SK-N-MC (cell line): ENCODE results near the gene PPIP5K2.
A peak's percentile ranks its signal among the peaks of the same experiment; 100 is the strongest.

Experiments used
- DNase-seq: peaks from one replicate; pipeline ENCODE4 v3.0.0-alpha.2; 2011; ENCODE audit warnings: low read depth, low spot score
- H3K27ac ChIP-seq: fragments of 200-600 bp; sonication (generic); 2 replicates; pipeline ENCODE4 v1.5.1; 2016; ENCODE audit warnings: mixed run types
- H3K36me3 ChIP-seq: fragments of 200-600 bp; sonication (generic); 2 replicates; pipeline ENCODE4 v1.6.1; 2017; ENCODE audit warnings: antibody characterized with exemption, low read length, mixed read lengths; ENCODE audit not compliant: insufficient read depth
- H3K4me3 ChIP-seq: fragments of 200-600 bp; sonication (generic); 2 replicates; pipeline ENCODE4 v1.5.1; 2016
- H3K9ac ChIP-seq: fragments of 200-600 bp; sonication (generic); 2 replicates; pipeline ENCODE4 v1.8.0; 2017; ENCODE audit warnings: mixed run types, mixed read lengths; ENCODE audit not compliant: insufficient read length
- H3K9me3 ChIP-seq: fragments of 200-600 bp; sonication (generic); 2 replicates; pipeline ENCODE4 v1.6.1; 2017; ENCODE audit warnings: low read depth, mild to moderate bottlenecking, antibody characterized with exemption, low read length, moderate library complexity, mixed read lengths
- EZH2 ChIP-seq: fragments of 200-600 bp; sonication (generic); IDR thresholded peaks from one replicate; pipeline ENCODE4 v1.6.1; 2017; ENCODE audit warnings: antibody characterized with exemption
- FOXP2 ChIP-seq: optimal IDR thresholded peaks from 2 replicates; pipeline ENCODE3; 2011; ENCODE audit warnings: mild to moderate bottlenecking, moderate library complexity; ENCODE audit not compliant: insufficient read depth; ENCODE audit errors: extremely low read length, control extremely low read depth
- POLR2AphosphoS5 ChIP-seq: IDR thresholded peaks from 2 replicates; pipeline ENCODE4 v1.6.1; 2012; ENCODE audit warnings: mild to moderate bottlenecking, low read depth, low read length, borderline replicate concordance

The PPIP5K2 gene

DNA sequence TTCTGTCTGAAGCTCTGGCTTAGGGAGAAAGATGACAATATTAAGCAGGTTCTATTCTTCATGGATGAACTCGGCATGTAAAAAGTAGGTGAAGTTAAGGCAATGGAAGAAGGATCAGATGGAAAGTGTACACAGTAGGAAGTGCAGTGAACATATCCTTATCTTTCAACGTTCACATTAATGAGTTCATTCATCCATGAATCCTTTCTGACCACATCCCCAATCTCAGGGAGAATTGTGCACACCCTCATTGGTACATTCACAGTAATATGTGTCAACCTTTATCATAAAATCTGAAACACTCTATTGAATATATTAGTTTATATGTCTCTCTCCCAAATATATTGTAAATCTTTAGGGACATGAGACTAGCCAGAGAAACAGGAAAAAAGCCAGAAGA is 5.7 kb upstream of the PPIP5K2 start:
- no peak for TF ChIP-seq POLR2AphosphoS5
- no peak for TF ChIP-seq EZH2
- TF ChIP-seq FOXP2, result no peak
- no peak overlapping the region for H3K27ac ChIP-seq
- no peaks in the 10 kb centered on the region for H3K9me3 ChIP-seq
- no peak overlapping the region for H3K4me3 ChIP-seq
- H3K36me3 ChIP-seq, result no peaks in the 10 kb centered on the region
- no peak overlapping the region for H3K9ac ChIP-seq
- no peak for DNase-seq

DNA sequence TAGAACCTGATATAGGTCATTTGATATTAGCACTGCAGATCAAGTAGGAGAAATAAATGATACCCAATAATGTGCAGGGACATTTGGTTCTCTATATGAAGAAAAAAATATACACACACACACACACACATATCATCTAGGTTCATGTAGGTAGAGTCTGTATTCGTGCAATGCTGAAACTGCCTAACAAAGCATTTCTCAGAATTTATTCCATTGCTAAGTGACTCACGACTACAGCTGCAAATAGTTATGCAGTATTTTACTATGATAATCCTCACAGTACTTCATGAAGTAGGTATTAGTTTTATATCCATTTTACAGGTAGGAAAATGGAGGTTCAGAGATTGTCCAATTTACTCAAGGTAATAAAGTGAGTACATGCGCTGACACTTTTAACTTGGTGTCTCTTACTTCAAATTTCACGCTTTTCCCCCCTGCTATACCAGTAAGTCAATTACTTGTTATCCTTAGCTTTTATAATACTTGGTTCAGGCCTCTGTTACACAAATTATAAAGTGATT is 2.6 kb upstream of the PPIP5K2 start:
- no peak for TF ChIP-seq EZH2
- no peak for TF ChIP-seq POLR2AphosphoS5
- TF ChIP-seq FOXP2, result no peak
- Histone ChIP-seq H3K36me3 (no peaks in the 10 kb centered on the region), H3K9ac (peak overlapping the region; percentile 94)

DNA sequence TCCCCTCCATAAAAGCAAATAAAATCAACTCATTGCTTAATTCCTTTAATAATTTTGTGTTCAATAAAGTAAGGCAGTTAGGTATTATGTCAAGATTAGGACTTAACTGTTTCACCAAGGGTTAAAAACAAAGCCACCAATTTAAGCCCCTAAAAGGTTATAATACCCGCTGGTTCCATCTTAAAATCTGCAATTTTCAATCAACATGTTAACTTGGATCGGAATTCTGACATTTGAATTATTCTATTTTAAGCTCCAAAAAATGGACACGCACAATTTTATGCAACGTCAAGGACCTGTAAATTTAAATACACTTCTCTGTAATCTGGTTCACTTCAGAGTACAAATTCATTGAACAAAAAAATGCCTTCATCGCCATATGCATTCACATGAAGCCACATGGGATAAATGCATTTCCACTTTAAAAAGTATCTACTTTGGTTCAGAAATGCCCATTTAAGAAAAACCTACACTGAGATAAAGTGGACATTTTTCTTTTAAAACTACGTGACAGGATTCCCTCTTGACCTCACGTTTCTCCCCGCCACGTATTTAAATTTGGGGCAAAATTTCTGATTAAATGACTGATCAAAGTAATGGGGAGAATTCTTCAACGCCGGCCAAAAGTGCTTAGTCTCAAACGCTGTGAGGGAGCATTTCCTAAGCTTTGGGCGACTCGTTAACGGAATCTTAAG is 884 bp upstream of the PPIP5K2 start:
- peak overlapping the region; percentile 97 for H3K27ac ChIP-seq
- TF ChIP-seq POLR2AphosphoS5, result no peak
- no peak for TF ChIP-seq EZH2
- no peaks in the 10 kb centered on the region for H3K9me3 ChIP-seq
- peak overlapping the region; percentile 94 for H3K9ac ChIP-seq
- no peaks in the 10 kb centered on the region for H3K36me3 ChIP-seq
- DNase-seq, result no peak
- H3K4me3 ChIP-seq, result peak overlapping the region; percentile 95

More for the DNA sequence above, 2.6 kb upstream of the PPIP5K2 start:
- no peaks in the 10 kb centered on the region for H3K9me3 ChIP-seq
- H3K27ac ChIP-seq, result no peak overlapping the region; the same call in 1 of the 2 replicates
- no peak overlapping the region for H3K4me3 ChIP-seq
- no peak for DNase-seq

DNA sequence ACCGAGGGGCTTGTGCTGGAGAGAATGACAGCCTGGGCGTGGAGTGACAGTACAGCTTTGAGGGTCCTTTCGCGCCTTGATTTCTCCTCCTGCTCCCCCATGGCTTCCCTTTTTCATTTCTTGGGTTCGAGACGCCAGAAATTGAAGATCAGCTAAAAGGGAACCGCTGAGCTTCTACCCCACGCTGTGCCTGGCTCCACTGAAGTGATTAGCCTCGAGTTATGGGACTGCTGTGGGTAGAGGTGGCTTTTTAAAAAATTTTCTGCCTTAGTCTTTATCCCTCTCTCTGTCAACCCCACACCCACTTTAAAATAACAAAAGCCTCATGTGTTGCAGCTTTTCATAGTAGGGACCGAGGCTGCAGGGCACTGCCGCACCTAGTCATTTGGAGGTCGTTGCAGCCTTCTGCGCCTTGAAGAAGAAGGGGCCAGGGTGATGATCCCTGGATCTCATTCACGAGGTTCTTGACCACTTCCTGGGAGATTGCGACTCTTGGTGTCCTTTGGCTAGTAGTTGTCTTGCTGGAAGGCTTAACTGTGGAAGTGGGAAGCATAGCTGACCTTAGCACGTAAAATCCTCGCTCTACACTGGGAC is 603 bp downstream of the PPIP5K2 start:
- DNase-seq, result no peak
- Histone ChIP-seq H3K9me3 (no peaks in the 10 kb centered on the region), H3K4me3 (peak overlapping the region; percentile 95), H3K27ac (no peak overlapping the region), H3K36me3 (no peaks in the 10 kb centered on the region), H3K9ac (peak overlapping the region; percentile 94)
- TF ChIP-seq FOXP2, result no peak
- TF ChIP-seq EZH2, result no peak
- no peak for TF ChIP-seq POLR2AphosphoS5

DNA sequence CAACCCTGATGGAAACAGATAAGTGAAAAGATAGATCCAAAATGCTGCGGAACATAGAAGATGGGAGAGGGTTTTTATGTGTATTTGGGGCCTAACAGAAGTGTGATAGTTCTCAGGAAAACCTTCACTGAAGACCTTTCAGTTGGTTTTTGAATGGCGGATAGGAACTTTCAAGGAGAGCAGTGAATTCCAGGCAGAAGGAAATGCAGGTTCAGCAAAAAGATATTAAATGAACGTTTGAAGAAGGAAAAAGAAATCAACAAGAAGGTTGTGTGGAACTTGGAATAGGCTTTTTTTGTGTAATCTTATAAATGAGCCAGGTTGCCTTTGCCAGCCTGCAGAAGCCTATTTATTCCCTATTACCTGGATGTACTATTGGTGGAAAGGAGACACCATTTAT is 2.1 kb downstream of the PPIP5K2 start:
- Histone ChIP-seq H3K9ac (no peak overlapping the region), H3K4me3 (peak overlapping the region; percentile 95; the same call in 1 of the 2 replicates), H3K36me3 (no peaks in the 10 kb centered on the region)

DNA sequence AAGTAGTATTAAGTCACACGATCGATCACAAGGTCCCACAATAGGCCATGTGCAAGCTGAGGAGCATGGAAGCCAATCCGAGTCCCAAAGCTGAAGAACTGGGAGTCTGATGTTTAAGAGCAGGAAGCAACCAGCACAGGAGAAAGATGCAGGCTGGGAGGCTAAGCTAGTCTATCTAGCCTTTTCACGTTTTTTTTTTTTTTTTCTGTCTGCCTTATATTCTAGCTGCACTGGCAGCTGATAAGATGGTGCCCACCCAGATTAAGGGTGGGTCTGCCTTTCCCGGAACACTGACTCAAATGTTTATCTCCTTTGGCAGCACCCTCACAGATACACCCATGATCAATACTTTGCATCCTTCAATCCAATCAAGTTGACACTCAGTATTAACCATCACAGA is 6.5 kb downstream of the PPIP5K2 start:
- DNase-seq, result no peak
- peaks cover 5% of the 10 kb centered on the region; the same call in 1 of the 2 replicates for H3K36me3 ChIP-seq
- no peak overlapping the region for H3K4me3 ChIP-seq
- TF ChIP-seq POLR2AphosphoS5 (no peak), EZH2 (no peak), FOXP2 (no peak)
- no peak overlapping the region for H3K9ac ChIP-seq
- H3K9me3 ChIP-seq, result no peaks in the 10 kb centered on the region
- H3K27ac ChIP-seq, result no peak overlapping the region

More for the DNA sequence above, 2.1 kb downstream of the PPIP5K2 start:
- Histone ChIP-seq H3K9me3 (no peaks in the 10 kb centered on the region), H3K27ac (no peak overlapping the region)
- DNase-seq, result no peak
- TF ChIP-seq EZH2, result no peak
- no peak for TF ChIP-seq POLR2AphosphoS5

DNA sequence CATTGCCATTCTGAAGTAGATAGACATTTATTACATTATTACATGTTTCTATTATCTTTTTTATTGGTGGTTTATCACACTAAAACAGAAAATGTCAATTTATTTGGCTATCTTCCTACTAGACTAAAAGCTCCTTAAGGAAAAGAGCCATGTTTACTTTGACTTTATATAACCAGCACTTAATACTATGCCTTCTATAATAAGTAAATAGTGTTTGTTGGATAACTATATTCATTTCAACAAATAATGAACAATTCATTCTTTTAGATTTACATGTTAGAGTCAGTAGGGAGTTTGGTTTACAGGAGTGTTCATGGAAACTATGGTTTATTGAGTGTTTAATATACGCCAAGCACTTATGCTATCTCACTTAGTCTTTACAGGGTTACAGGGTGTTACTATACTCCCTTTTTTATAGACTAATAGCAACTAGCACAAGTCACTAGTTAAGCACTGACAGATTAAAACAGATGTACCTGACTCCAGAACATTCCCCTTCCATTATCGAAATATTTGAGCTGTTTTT is 7.3 kb downstream of the PPIP5K2 start:
- Histone ChIP-seq H3K9ac (no peak overlapping the region), H3K9me3 (no peaks in the 10 kb centered on the region), H3K36me3 (peaks cover 5% of the 10 kb centered on the region; the same call in 1 of the 2 replicates), H3K4me3 (no peak overlapping the region), H3K27ac (no peak overlapping the region)
- TF ChIP-seq POLR2AphosphoS5 (no peak), FOXP2 (no peak), EZH2 (no peak)
- DNase-seq, result no peak

DNA sequence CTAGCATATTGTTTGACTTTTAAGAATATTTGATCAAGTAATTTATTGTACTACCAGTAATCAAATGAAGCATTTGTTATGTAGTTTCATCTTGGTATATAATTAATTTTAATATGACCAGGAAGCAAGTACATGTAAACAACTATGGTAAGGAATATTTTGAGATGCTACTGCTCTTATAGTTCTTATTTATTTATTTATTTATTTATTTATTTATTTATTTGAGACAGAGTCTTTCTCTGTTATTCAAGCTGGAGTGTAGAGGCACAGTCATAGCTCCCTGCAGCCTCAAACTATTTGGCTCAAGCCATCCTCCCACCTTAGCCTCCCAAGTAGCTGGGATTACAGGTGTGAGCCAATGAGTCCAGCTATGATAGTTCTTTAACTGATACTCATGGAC is 8.1 kb downstream of the PPIP5K2 start:
- H3K36me3 ChIP-seq, result peaks cover 5% of the 10 kb centered on the region; the same call in 1 of the 2 replicates
- no peaks in the 10 kb centered on the region for H3K9me3 ChIP-seq
- H3K9ac ChIP-seq, result no peak overlapping the region
- no peak overlapping the region for H3K4me3 ChIP-seq
- no peak for DNase-seq
- H3K27ac ChIP-seq, result no peak overlapping the region
- TF ChIP-seq EZH2 (no peak), POLR2AphosphoS5 (no peak), FOXP2 (no peak)
